K562 treated with DMSO at 1 percent for 4 hours (cell line): ENCODE measurements around the gene PPIB. TPM values are rescaled to one million over a fixed set of nuclear protein-coding genes. Genes with fewer than 3 reads are reported as not detected.

ENCODE experiments used
- total RNA-seq: library from RNA; unstranded; fragments of 300-600 nt; gene quantifications from 2 replicates; pipeline ENCODE4 v1.2.3, GENCODE V29; 2022; ENCODE audit not compliant: insufficient read depth

The PPIB gene
- 507 and 567 TPM in 2 replicates for total RNA-seq

DNA sequence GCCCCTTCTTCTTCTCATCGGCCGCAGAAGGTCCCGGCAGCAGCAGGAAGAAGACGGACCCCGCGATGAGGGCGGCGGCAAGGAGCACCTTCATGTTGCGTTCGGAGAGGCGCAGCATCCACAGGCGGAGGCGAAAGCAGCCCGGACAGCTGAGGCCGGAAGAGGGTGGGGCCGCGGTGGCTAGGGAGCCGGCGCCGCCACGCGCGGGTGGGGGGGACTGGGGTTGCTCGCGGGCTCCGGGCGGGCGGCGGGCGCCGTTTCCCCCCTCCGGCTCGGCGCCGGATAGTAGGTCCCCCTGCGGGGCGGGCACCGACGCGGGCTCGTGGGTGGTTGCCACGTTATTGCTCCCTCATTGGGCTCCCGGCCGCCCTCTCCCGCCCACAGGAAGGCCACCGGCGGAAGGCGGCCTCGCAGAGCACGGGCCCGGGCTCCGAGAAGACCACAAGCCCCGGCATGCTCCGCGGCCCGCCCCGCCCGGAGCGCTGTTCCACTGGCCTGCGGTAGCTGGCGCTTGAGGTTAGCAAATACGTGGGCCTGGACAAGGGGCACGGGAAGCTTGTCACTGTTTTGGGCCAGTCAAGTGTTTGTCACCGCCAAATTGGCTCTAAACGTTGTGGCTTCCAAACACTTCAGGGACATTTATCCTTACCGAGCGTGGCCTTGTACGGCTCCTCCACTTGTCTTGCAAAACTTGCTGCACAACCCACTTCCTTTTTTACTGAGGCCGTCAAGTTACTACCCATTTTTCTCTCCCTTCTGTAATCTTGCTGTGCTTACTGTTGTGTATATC is at the start of gene PPIB:
PPIB (minus strand) TSS at position 154 of the 790 bp plus-strand sequence; CDS start at position 118, 36 bp downstream.

DNA sequence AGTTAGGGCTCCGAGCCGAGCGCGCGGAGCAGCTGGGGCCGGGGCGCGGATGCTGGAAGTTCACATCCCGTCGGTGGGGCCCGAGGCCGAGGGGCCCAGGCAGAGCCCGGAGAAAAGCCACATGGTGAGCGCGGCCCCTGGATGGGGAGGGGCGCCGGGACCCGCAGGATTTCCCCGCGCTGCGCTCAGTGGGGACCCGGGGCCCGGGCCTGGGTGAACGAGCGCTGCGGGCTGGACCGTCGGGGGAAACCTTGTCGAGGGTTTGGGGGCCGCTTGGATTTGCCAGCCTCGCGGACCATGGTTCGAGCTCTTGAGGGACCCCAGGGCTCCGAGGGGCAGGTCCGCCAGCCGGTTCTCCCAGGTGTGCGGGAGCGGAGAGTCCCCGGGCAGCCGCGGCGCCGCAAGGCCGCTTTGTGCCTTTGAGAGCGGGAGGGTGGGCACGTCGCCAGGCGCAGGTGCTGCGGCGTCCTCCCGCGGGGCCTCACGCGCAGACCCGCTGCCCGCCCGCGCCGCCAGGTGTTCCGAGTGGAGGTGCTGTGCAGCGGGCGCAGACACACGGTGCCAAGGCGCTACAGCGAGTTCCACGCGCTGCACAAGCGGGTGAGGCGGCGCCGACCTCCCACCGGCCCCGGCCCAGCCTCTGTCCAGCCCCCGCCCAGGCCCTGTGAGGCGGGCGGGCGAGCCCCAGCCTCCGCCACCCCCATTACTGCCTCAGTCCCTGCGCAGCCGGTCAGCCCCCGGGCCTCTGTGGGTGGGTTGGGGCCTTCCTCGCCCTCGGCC is 10.9 kb downstream of the PPIB start, which contains the start of gene SNX22:
SNX22 (plus strand) TSS at position 5 of the 780 bp plus-strand sequence; CDS start at position 50, 45 bp downstream.

Other genes with a start within 250 kb of the PPIB start
- 3.7 and 6.5 TPM in 2 replicates for gene DAPK2, start 116.5 kb downstream of the PPIB start, total RNA-seq
- gene CIAO2A, start 69.2 kb downstream of the PPIB start, total RNA-seq, result 115 and 142 TPM in 2 replicates
- 45.4 and 74.6 TPM in 2 replicates for gene SNX1, start 67.0 kb downstream of the PPIB start, total RNA-seq
- gene SNX22, start 11.3 kb downstream of the PPIB start, total RNA-seq, result 0.80 and 0.98 TPM in 2 replicates
- gene CSNK1G1, start 193.2 kb upstream of the PPIB start, total RNA-seq, result 6.3 and 6.9 TPM in 2 replicates
- 54.4 and 88.0 TPM in 2 replicates for gene PCLAF, start 218.4 kb upstream of the PPIB start, total RNA-seq
- gene TRIP4, start 224.8 kb upstream of the PPIB start, total RNA-seq, result 15.4 and 17.1 TPM in 2 replicates